ENCODE data around the gene P3H4. TPM values are rescaled to one million over a fixed set of nuclear protein-coding genes. Genes with fewer than 3 reads are reported as not detected.

The P3H4 gene
- total RNA-seq, 1 donor from 2014 or later: 6.0 TPM

DNA sequence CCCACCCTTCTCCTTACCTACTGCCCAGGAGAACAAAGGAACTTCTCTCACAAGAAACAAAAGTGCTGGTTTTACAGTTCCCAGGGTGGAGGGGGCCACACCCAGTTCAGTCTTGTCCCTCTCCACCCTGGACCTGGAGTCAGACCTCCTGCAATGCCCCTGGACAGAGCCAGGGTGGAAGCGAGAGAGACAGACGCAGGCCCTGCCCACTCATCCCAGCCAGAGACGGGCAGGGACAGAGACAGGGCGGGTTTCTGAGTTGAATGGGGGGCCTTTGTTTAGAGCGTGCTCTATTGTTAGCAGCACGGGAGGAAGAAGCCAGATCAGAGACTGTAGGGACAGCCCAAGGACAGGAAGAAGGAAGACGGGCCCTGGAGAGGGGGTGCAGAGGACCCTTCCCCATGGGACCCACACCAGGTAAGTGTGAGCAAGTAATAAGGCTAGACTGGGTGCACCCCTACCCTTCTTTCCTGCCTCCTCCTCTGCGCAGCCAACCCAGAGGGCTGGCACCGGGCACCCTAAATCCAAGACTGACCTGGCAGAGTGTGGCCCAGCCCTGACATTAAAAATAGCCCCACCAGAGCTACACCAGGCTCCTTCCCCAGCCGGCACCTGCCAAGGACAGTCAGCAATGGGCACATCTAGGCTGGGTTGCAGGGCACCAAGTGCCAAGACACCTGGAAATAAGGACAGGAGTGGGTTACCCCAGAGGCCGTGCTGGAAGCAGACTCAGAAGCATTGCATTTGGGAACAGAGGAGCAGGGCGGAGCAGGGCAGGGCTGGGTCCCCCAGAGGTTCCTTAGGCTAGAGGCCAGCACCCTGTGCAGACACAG lies 36.1 kb downstream of the P3H4 start:
- intact Hi-C loops (cut with micrococcal nuclease): no loop called here
- peak; percentile 47 for DNase-seq
- H3K4me1 ChIP-seq: peaks cover 90% of the 10 kb centered on the region
- peaks cover 29% of the 10 kb centered on the region for H3K36me3 ChIP-seq
- H3K9me3 ChIP-seq (replicated peaks): no peaks in the 10 kb centered on the region
- peak overlapping the region; percentile 39 for H3K4me3 ChIP-seq
- no peaks in the 10 kb centered on the region for H3K27me3 ChIP-seq (ENCODE audit: low read depth)
- H3K27ac ChIP-seq (replicated peaks): peak overlapping the region; percentile 97
- TF ChIP-seq, protein P1, sequence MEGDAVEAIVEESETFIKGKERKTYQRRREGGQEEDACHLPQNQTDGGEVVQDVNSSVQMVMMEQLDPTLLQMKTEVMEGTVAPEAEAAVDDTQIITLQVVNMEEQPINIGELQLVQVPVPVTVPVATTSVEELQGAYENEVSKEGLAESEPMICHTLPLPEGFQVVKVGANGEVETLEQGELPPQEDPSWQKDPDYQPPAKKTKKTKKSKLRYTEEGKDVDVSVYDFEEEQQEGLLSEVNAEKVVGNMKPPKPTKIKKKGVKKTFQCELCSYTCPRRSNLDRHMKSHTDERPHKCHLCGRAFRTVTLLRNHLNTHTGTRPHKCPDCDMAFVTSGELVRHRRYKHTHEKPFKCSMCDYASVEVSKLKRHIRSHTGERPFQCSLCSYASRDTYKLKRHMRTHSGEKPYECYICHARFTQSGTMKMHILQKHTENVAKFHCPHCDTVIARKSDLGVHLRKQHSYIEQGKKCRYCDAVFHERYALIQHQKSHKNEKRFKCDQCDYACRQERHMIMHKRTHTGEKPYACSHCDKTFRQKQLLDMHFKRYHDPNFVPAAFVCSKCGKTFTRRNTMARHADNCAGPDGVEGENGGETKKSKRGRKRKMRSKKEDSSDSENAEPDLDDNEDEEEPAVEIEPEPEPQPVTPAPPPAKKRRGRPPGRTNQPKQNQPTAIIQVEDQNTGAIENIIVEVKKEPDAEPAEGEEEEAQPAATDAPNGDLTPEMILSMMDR (IDR thresholded peaks at IDR 0.05; ENCODE audit: borderline replicate concordance): peak; percentile 18

DNA sequence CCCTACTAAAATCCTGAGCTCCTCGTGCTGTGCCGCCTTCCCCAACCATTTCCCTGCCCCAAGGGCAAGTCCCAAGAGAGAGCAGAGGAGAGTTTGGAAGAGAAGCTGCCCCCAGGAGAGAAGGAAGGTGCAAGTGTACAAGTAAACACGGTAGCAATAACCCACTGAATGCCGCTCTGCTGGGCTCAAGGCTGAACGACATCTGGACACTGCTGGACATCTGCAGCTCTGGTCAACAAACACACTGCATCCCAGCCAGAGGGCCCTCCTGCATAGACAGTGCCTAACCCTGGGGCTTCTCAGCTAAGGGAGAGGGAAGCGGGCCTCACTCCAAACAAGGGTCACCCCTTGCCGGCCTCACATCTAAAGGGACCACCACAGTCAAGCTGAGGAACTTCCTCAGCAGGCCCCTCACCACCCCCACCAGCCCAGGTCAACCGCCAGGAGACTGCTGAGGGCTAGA lies 38.0 kb downstream of the P3H4 start:
- no peak for DNase-seq
- H3K36me3 ChIP-seq: peaks cover 47% of the 10 kb centered on the region

GRCh38 chr17:41773190-41773588 lies 38.6 kb downstream of the P3H4 start:
- intact Hi-C loops (cut with micrococcal nuclease): no loop called here
- TF ChIP-seq, protein P1 (IDR thresholded peaks at IDR 0.05; ENCODE audit: borderline replicate concordance): no peak
- Histone ChIP-seq H3K27me3 (ENCODE audit: low read depth) (no peaks in the 10 kb centered on the region), H3K27ac (replicated peaks) (peak overlapping the region; percentile 97), H3K4me1 (peaks cover 65% of the 10 kb centered on the region), H3K4me3 (peak overlapping the region; percentile 34), H3K36me3 (peaks cover 53% of the 10 kb centered on the region), H3K9me3 (replicated peaks) (no peaks in the 10 kb centered on the region)
- DNase-seq: peak; percentile 78

More for the DNA sequence above, 38.0 kb downstream of the P3H4 start:
- TF ChIP-seq, protein P1 (IDR thresholded peaks at IDR 0.05; ENCODE audit: borderline replicate concordance): no peak
- no peaks in the 10 kb centered on the region for H3K27me3 ChIP-seq (ENCODE audit: low read depth)
- peaks cover 71% of the 10 kb centered on the region for H3K4me1 ChIP-seq
- H3K4me3 ChIP-seq: peak overlapping the region; percentile 34
- intact Hi-C loops (cut with micrococcal nuclease): no loop called here
- no peaks in the 10 kb centered on the region for H3K9me3 ChIP-seq (replicated peaks)
- peak overlapping the region; percentile 97 for H3K27ac ChIP-seq (replicated peaks)

GRCh38 chr17:41772586-41773189 lies 39.1 kb downstream of the P3H4 start:
- no peak for DNase-seq
- Histone ChIP-seq H3K27me3 (ENCODE audit: low read depth) (no peaks in the 10 kb centered on the region), H3K9me3 (replicated peaks) (no peaks in the 10 kb centered on the region), H3K4me1 (peaks cover 60% of the 10 kb centered on the region), H3K4me3 (peak overlapping the region; percentile 34), H3K27ac (replicated peaks) (peak overlapping the region; percentile 97), H3K36me3 (peaks cover 58% of the 10 kb centered on the region)
- TF ChIP-seq, protein P1 (IDR thresholded peaks at IDR 0.05; ENCODE audit: borderline replicate concordance): no peak
- intact Hi-C loops (cut with micrococcal nuclease): no loop called here

DNA sequence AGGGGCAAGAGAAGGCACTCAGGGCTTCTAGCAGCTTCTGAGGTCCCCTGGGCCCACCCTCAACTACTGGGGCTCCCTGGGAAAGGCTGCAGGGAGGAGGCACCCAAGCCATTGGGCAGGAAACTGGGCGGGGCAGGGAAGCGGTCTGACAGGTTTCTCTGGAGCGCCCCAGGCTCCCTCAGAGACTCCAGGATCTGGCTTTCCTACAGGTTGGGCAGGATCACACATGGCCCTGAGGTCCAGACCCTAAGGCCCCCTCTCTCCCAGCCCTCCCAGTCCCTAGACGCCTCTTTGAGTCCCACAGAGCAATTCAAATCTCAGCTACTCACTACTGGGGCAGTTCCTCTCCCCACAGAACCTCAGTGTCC lies 39.5 kb downstream of the P3H4 start:
- Histone ChIP-seq H3K9me3 (replicated peaks) (no peaks in the 10 kb centered on the region), H3K27me3 (ENCODE audit: low read depth) (no peaks in the 10 kb centered on the region), H3K4me3 (no peak overlapping the region), H3K36me3 (peaks cover 63% of the 10 kb centered on the region), H3K27ac (replicated peaks) (peak overlapping the region; percentile 97), H3K4me1 (peaks cover 56% of the 10 kb centered on the region)
- TF ChIP-seq, protein P1 (IDR thresholded peaks at IDR 0.05; ENCODE audit: borderline replicate concordance): no peak
- no peak for DNase-seq
- intact Hi-C loops (cut with micrococcal nuclease): no loop called here

Measured in left ventricle myocardium inferior (tissue), 1 donor.